ENCODE results near the gene MAP2K2. TPM values are rescaled to one million over a fixed set of nuclear protein-coding genes. Genes with fewer than 3 reads are reported as not detected.

Gene MAP2K2
- polyA plus RNA-seq, 12 donors = 74.0 to 196 (median 100) TPM

DNA sequence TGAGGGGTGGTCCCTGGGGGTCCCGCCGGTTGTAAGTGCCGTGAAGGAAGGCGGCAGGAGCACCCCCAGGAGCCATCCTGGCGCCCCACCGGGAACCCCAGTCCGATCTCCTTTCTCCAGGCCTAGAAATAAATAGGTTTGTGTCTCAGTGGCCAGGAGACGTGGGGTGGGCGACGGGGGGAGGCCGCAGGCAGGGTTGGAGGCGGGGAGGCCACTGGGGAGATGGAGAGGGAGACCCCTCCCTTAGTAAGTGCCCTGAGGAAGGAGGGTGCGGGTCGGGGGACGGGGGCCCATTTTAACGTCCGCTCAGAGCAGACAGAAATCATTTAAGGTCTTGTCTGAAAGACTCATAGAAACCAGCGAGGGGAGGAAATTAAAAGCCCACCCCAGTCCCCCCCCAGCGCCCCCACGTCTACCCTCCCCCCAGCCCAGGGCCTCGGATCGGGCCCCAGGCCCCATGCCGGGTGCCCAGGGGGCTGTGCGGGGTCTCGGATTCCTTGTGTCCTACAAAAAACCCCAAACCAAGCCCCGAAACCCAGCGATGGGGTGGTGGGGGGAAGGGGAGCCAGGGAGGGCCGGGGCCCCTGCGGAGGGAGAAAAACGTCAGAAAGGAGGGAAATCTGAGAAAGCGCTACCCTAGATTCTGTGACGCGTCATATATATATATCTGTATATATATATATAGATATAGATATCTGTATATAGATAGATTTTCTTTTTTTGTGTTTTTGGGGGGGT, 76.8 kb downstream of the MAP2K2 start:
- DNase-seq = no peak

GRCh38 chr19:4046362-4046691, 77.6 kb downstream of the MAP2K2 start:
- DNase-seq = no peak

DNA sequence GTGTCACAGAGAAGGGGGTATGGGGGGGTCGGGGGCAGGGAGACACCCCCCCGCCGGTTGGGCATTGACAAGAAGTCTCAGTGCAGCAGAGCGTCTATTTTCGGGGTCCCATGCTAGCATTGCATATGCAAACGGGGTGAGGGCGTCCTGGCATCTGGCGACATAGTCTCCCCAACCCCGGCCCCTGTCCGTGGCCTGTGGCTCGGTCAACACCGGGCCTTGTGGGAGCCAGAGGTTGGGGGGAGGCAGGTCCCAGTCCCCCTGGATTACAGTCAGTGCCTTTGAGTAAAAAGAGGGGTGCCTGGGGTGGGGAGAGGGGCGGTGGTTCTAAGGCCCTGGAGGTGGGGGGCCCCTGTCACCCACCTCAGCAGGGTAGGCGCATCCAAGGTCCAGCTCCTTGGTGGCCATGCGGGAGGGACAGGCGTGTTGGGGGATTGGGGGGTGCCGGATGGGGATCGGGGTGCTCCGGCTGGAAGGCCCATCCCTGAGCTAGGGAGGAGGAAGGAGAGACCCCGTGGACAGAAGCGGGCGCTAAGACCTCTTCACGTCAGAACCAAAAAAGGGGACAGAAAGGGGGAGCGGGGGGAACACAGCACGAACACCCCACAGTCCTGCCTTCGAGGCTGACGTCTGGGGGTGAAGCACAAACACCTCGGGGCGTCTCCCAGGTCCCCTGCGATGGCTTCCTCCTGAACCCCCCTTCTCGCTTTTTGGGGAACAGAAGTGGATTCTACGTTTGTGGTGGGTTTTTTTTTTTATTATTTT, 78.1 kb downstream of the MAP2K2 start:
- DNase-seq = no peak

- DNase-seq = no peak
Observed at GRCh38 chr19:4044990-4045465, 78.9 kb downstream of the MAP2K2 start.

- no peak for DNase-seq
Observed at GRCh38 chr19:4043966-4044715, 79.8 kb downstream of the MAP2K2 start.

DNA sequence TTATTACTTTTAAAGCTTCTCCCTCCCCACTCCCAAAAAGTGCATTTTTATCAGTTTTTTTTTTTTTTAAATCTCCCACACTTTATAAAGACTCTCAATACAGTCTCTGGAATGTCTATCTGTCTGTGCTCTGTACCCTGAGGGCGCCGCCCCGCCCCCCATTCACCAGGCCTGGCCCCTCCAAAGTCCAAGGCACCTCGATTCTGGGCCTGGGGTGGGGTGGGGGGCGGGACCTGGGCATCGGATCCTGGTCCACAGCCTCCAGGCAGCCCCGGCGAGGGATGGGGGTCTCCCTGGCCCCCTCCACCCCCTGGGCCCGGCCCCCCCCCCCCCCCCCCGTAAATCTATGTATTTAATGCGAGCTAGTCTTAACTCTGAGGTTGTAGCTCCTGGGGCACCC, 80.5 kb downstream of the MAP2K2 start:
- DNase-seq = no peak

DNA sequence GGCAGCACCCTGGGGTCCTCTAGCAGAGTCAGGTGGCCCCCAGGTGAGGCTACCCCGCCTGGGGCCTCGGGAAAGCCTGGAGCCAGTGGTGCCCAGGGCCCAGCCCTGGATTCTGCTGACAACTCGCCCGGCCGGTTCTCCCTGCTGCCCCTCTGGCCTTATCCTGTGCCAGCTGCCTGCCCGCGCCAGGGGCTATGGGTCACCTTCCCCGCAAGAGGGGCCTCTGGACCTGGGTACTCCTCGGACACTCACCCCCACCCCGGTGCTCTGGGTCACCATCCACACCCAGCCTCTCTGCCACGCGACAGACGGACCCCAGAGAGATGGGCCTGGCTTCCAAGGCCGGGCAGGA, 81.2 kb downstream of the MAP2K2 start:
- no peak for DNase-seq

DNA sequence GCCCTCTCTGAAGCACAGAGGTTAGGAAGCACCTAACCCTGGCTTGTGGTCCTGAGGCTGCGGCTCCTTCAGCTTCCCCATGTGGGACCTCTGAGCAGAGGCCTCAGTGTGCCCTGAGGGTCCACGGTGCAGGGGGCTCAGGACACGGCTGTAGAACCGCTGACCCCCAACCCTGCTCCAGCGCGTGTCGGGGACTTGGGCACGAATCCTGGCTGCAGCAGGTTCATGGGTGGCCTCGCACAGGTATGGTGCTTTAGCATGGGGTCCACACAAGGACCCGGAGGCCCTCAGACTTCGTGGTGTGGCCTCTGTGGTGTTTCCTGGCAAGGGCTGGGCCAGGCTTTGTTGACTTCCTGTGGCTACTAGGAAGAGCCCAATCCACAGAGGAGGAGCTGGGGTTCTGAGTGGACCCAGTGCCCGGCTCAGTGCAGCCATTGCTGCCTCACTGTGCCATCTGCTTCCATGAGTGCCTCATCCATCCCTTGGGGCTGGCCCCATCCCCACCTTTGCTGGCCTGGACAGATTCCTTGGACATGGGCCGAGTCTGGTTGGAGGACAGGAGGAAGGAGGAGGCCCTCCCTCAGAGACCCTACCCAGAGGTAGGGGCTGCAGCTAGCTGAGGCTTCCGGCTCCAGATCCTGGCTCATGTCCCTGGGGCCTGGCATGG, 81.7 kb downstream of the MAP2K2 start:
- DNase-seq = no peak

Other genes with a start within 250 kb of the MAP2K2 start
- 10 to 100 TPM in 1 of 12 donors, 1 to 10 TPM in 4, under 1 TPM in 6, not detected in 1; 0.13 to 27.3 (median 0.93) TPM for gene ATCAY, start 243.4 kb downstream of the MAP2K2 start, polyA plus RNA-seq (ENCODE audit: insufficient read length in 12 of 12)
- gene NMRK2, start 191.1 kb downstream of the MAP2K2 start, polyA plus RNA-seq (ENCODE audit: insufficient read length in 12 of 12) = 100 to 1,000 TPM in 10 of 12 donors, 10 to 100 TPM in 1, not detected in 1; 89.1 to 304 (median 222) TPM
- 100 to 1,000 TPM in 1 of 12 donors, 10 to 100 TPM in 10, not detected in 1; 42.7 to 101 (median 66.3) TPM for gene DAPK3, start 153.0 kb downstream of the MAP2K2 start, polyA plus RNA-seq (ENCODE audit: insufficient read length in 12 of 12)
- 1,000 to 10,000 TPM in 11 of 12 donors, 100 to 1,000 TPM in 1; 901 to 3,153 (median 2,321) TPM for gene EEF2, start 138.7 kb downstream of the MAP2K2 start, polyA plus RNA-seq (ENCODE audit: insufficient read length in 12 of 12)
- 10 to 100 TPM in 11 of 12 donors, not detected in 1; 15.3 to 36.1 (median 21.7) TPM for gene PIAS4, start 116.4 kb downstream of the MAP2K2 start, polyA plus RNA-seq (ENCODE audit: insufficient read length in 12 of 12)
- 10 to 100 TPM in 3 of 12 donors, 1 to 10 TPM in 8, not detected in 1; 5.2 to 29.8 (median 6.7) TPM for gene ZBTB7A, start 57.2 kb downstream of the MAP2K2 start, polyA plus RNA-seq (ENCODE audit: insufficient read length in 12 of 12)
- gene CREB3L3, start 29.5 kb upstream of the MAP2K2 start, polyA plus RNA-seq (ENCODE audit: insufficient read length in 12 of 12) = 1 to 10 TPM in 1 of 12 donors, under 1 TPM in 1, not detected in 10; 0.30 to 8.2 TPM
- gene SIRT6, start 58.4 kb upstream of the MAP2K2 start, polyA plus RNA-seq (ENCODE audit: insufficient read length in 12 of 12) = 10 to 100 TPM in 6 of 12 donors, 1 to 10 TPM in 5, not detected in 1; 7.1 to 22.9 (median 10.4) TPM
- 1 to 10 TPM in 7 of 12 donors, under 1 TPM in 3, not detected in 2; 0.38 to 2.2 (median 1.4) TPM for gene ANKRD24, start 58.6 kb upstream of the MAP2K2 start, polyA plus RNA-seq (ENCODE audit: insufficient read length in 12 of 12)
- 1 to 10 TPM in 1 of 12 donors, under 1 TPM in 9, not detected in 2; 0.34 to 2.4 (median 0.70) TPM for gene EBI3, start 105.4 kb upstream of the MAP2K2 start, polyA plus RNA-seq (ENCODE audit: insufficient read length in 12 of 12)
- 10 to 100 TPM in 11 of 12 donors, not detected in 1; 10.8 to 19.0 (median 11.9) TPM for gene YJU2, start 123.0 kb upstream of the MAP2K2 start, polyA plus RNA-seq (ENCODE audit: insufficient read length in 12 of 12)
- gene SHD, start 155.1 kb upstream of the MAP2K2 start, polyA plus RNA-seq (ENCODE audit: insufficient read length in 12 of 12) = 100 to 1,000 TPM in 5 of 12 donors, 10 to 100 TPM in 6, not detected in 1; 48.5 to 140 (median 91.9) TPM
- 1 to 10 TPM in 1 of 12 donors, under 1 TPM in 9, not detected in 2; 0.27 to 3.2 (median 0.60) TPM for gene TMIGD2, start 178.3 kb upstream of the MAP2K2 start, polyA plus RNA-seq (ENCODE audit: insufficient read length in 12 of 12)
- gene FSD1, start 180.5 kb upstream of the MAP2K2 start, polyA plus RNA-seq (ENCODE audit: insufficient read length in 12 of 12) = 10 to 100 TPM in 1 of 12 donors, 1 to 10 TPM in 9, under 1 TPM in 1, not detected in 1; 0.88 to 13.6 (median 2.2) TPM
- 10 to 100 TPM in 2 of 12 donors, 1 to 10 TPM in 8, not detected in 2; 3.5 to 37.7 (median 5.1) TPM for gene STAP2, start 214.7 kb upstream of the MAP2K2 start, polyA plus RNA-seq (ENCODE audit: insufficient read length in 12 of 12)
- 10 to 100 TPM in 10 of 12 donors, not detected in 2; 11.4 to 18.5 (median 13.2) TPM for gene MPND, start 219.4 kb upstream of the MAP2K2 start, polyA plus RNA-seq (ENCODE audit: insufficient read length in 12 of 12)